H1 (cell line): ENCODE data around the gene GABRR3. TPM values are rescaled to one million over a fixed set of nuclear protein-coding genes. Genes with fewer than 3 reads are reported as not detected.

ENCODE experiments used
- CREB1 ChIP-seq: IDR thresholded peaks from 2 replicates; pipeline ENCODE4 v1.6.1; 2012; ENCODE audit warnings: inconsistent platforms
- FOSL1 ChIP-seq: IDR thresholded peaks from 2 replicates; pipeline ENCODE4 v1.6.1; 2011; ENCODE audit warnings: mild to moderate bottlenecking, low read depth, low read length, moderate library complexity; ENCODE audit not compliant: insufficient read depth
- RFX5 ChIP-seq: IDR thresholded peaks from 2 replicates; pipeline ENCODE4 v1.6.1; 2011; ENCODE audit warnings: low read depth, low read length, improper control_type of control experiment, borderline replicate concordance
- polyA plus RNA-seq, 7 experiments: library from polyadenylated mRNA; depleted of rRNA in 3 of 7; stranded (reverse) in 5 of 7; unstranded in 2 of 7; fragments of >200 nt in 5 of 7; fragments of 200-250 nt in 2 of 7; gene quantifications; 1 replicate in 5 of 7; 2 replicates in 1 of 7; 4 replicates in 1 of 7; pipeline versions ENCODE4 v1.2.1 to v1.2.3, GENCODE V29; 2011 to 2013; ENCODE audit warnings: missing spikeins in 2 of 7, mixed read lengths in 2 of 7
- total RNA-seq: library from RNA; stranded (reverse); fragmentation: NEBNext Ultra II Directional; extraction: Animal tissue kit (Norgen Biotek cat#: 25700); gene quantifications from 2 replicates; pipeline ENCODE4 v1.2.1, GENCODE V29; 2021

GABRR3 gene
- total and polyA plus RNA-seq, 2 of the 8 experiments (the other 6 are each of a cell fraction or from before 2014, with no cell fraction given): not detected

- no peak for TF ChIP-seq FOSL1
- no peak for TF ChIP-seq RFX5
- no peak for TF ChIP-seq CREB1
These were observed 40.7 kb downstream of the GABRR3 start (continued) for GRCh38 chr3:97994328-97994945.
